ENCODE results near the gene CDKN1A.

The CDKN1A gene

DNA sequence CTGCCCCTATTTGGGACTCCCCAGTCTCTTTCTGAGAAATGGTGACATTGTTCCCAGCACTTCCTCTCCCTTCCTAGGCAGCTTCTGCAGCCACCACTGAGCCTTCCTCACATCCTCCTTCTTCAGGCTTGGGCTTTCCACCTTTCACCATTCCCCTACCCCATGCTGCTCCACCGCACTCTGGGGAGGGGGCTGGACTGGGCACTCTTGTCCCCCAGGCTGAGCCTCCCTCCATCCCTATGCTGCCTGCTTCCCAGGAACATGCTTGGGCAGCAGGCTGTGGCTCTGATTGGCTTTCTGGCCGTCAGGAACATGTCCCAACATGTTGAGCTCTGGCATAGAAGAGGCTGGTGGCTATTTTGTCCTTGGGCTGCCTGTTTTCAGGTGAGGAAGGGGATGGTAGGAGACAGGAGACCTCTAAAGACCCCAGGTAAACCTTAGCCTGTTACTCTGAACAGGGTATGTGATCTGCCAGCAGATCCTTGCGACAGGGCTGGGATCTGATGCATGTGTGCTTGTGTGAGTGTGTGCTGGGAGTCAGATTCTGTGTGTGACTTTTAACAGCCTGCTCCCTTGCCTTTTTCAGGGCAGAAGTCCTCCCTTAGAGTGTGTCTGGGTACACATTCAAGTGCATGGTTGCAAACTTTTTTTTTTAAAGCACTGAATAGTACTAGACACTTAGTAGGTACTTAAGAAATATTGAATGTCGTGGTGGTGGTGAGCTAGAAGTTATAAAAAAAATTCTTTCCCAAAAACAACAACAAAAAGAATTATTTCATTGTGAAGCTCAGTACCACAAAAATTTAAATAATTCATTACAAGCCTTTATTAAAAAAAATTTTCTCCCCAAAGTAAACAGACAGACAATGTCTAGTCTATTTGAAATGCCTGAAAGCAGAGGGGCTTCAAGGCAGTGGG is 2.1 kb upstream of the CDKN1A start:
- H3K9ac ChIP-seq (ENCODE audit: low read length), result peak overlapping the region; percentile 52
- H3K4ac ChIP-seq (ENCODE audit: low read depth, low read length), result peak overlapping the region; percentile 63
- no CpG with 5 or more reads among the region's 4 CpGs for WGBS (ENCODE audit: extremely low coverage, insufficient coverage, low lambda C conversion rate)
- no peaks in the 10 kb centered on the region for H3K79me1 ChIP-seq (ENCODE audit: low read length)
- H2BK5ac ChIP-seq (ENCODE audit: low read length), result peak overlapping the region; percentile 78
- no peak overlapping the region for H4K8ac ChIP-seq (ENCODE audit: low read depth, low read length)
- H3K4me2 ChIP-seq (ENCODE audit: low read length), result no peak overlapping the region
- H3K27me3 ChIP-seq (ENCODE audit: insufficient read depth, low read length, poor library complexity), result peaks cover 2% of the 10 kb centered on the region
- H2BK15ac ChIP-seq (replicated peaks; ENCODE audit: low read depth), result no peak overlapping the region
- H3K4me1 ChIP-seq (ENCODE audit: control insufficient read depth, low read depth, low read length), result peaks cover 3% of the 10 kb centered on the region
- peak overlapping the region; percentile 82 for H3K56ac ChIP-seq (ENCODE audit: low read length)
- no peak overlapping the region for H3K23ac ChIP-seq (ENCODE audit: low read length)
- H4K5ac ChIP-seq (ENCODE audit: low read length), result no peak overlapping the region
- no peak overlapping the region for H3K4me3 ChIP-seq (ENCODE audit: low read length)
- peak overlapping the region; percentile 46 for H3K18ac ChIP-seq (ENCODE audit: low read length)
- no peaks in the 10 kb centered on the region for H3K79me2 ChIP-seq (ENCODE audit: control insufficient read depth, insufficient read depth, low read length)
- H2BK120ac ChIP-seq (ENCODE audit: low read depth, low read length), result peak overlapping the region; percentile 8
- no peak overlapping the region for H2AK5ac ChIP-seq (ENCODE audit: low read length)
- no peaks in the 10 kb centered on the region for H3K36me3 ChIP-seq (ENCODE audit: control insufficient read depth, insufficient read depth, low read length)
- DNase-seq, result peak; percentile 45
- H3K27ac ChIP-seq (ENCODE audit: low read depth, low read length), result no peak overlapping the region

GRCh38 chr6:36677059-36677749 is 1.3 kb upstream of the CDKN1A start:
- H3K4me2 ChIP-seq (ENCODE audit: low read length), result no peak overlapping the region
- H3K4me1 ChIP-seq (ENCODE audit: control insufficient read depth, low read depth, low read length), result peaks cover 3% of the 10 kb centered on the region
- peak overlapping the region; percentile 8 for H2BK120ac ChIP-seq (ENCODE audit: low read depth, low read length)
- peak overlapping the region; percentile 92 for H3K56ac ChIP-seq (ENCODE audit: low read length)
- H3K4me3 ChIP-seq (ENCODE audit: low read length), result no peak overlapping the region
- H3K79me1 ChIP-seq (ENCODE audit: low read length), result no peaks in the 10 kb centered on the region
- H3K4ac ChIP-seq (ENCODE audit: low read depth, low read length), result peak overlapping the region; percentile 23
- H2BK5ac ChIP-seq (ENCODE audit: low read length), result peak overlapping the region; percentile 40
- H2AK5ac ChIP-seq (ENCODE audit: low read length), result no peak overlapping the region
- WGBS (ENCODE audit: extremely low coverage, insufficient coverage, low lambda C conversion rate), result no CpG with 5 or more reads among the region's 7 CpGs
- no peaks in the 10 kb centered on the region for H3K79me2 ChIP-seq (ENCODE audit: control insufficient read depth, insufficient read depth, low read length)
- H3K27ac ChIP-seq (ENCODE audit: low read depth, low read length), result peak overlapping the region; percentile 66
- peak overlapping the region; percentile 57 for H4K8ac ChIP-seq (ENCODE audit: low read depth, low read length)
- H3K27me3 ChIP-seq (ENCODE audit: insufficient read depth, low read length, poor library complexity), result peaks cover 2% of the 10 kb centered on the region
- no peak overlapping the region for H2BK15ac ChIP-seq (replicated peaks; ENCODE audit: low read depth)
- DNase-seq, result no peak
- peak overlapping the region; percentile 24 for H3K18ac ChIP-seq (ENCODE audit: low read length)
- peak overlapping the region; percentile 31 for H3K9ac ChIP-seq (ENCODE audit: low read length)
- H3K36me3 ChIP-seq (ENCODE audit: control insufficient read depth, insufficient read depth, low read length), result no peaks in the 10 kb centered on the region
- H3K23ac ChIP-seq (ENCODE audit: low read length), result no peak overlapping the region
- no peak overlapping the region for H4K5ac ChIP-seq (ENCODE audit: low read length)

GRCh38 chr6:36677753-36678487 is 594 bp upstream of the CDKN1A start:
- Histone ChIP-seq H3K56ac (ENCODE audit: low read length) (peak overlapping the region; percentile 92), H2BK5ac (ENCODE audit: low read length) (peak overlapping the region; percentile 45), H2AK5ac (ENCODE audit: low read length) (no peak overlapping the region), H3K9ac (ENCODE audit: low read length) (peak overlapping the region; percentile 86), H3K23ac (ENCODE audit: low read length) (no peak overlapping the region), H4K5ac (ENCODE audit: low read length) (peak overlapping the region; percentile 12), H3K27ac (ENCODE audit: low read depth, low read length) (peak overlapping the region; percentile 68), H3K27me3 (ENCODE audit: insufficient read depth, low read length, poor library complexity) (peaks cover 2% of the 10 kb centered on the region), H3K79me1 (ENCODE audit: low read length) (no peaks in the 10 kb centered on the region), H3K79me2 (ENCODE audit: control insufficient read depth, insufficient read depth, low read length) (no peaks in the 10 kb centered on the region), H3K4me2 (ENCODE audit: low read length) (peak overlapping the region; percentile 80), H3K18ac (ENCODE audit: low read length) (peak overlapping the region; percentile 24), H4K8ac (ENCODE audit: low read depth, low read length) (no peak overlapping the region), H3K36me3 (ENCODE audit: control insufficient read depth, insufficient read depth, low read length) (no peaks in the 10 kb centered on the region), H3K4me1 (ENCODE audit: control insufficient read depth, low read depth, low read length) (peaks cover 3% of the 10 kb centered on the region), H3K4ac (ENCODE audit: low read depth, low read length) (peak overlapping the region; percentile 77), H3K4me3 (ENCODE audit: low read length) (no peak overlapping the region), H2BK120ac (ENCODE audit: low read depth, low read length) (no peak overlapping the region), H2BK15ac (replicated peaks; ENCODE audit: low read depth) (no peak overlapping the region)
- no CpG with 5 or more reads among the region's 10 CpGs for WGBS (ENCODE audit: extremely low coverage, insufficient coverage, low lambda C conversion rate)
- no peak for DNase-seq

DNA sequence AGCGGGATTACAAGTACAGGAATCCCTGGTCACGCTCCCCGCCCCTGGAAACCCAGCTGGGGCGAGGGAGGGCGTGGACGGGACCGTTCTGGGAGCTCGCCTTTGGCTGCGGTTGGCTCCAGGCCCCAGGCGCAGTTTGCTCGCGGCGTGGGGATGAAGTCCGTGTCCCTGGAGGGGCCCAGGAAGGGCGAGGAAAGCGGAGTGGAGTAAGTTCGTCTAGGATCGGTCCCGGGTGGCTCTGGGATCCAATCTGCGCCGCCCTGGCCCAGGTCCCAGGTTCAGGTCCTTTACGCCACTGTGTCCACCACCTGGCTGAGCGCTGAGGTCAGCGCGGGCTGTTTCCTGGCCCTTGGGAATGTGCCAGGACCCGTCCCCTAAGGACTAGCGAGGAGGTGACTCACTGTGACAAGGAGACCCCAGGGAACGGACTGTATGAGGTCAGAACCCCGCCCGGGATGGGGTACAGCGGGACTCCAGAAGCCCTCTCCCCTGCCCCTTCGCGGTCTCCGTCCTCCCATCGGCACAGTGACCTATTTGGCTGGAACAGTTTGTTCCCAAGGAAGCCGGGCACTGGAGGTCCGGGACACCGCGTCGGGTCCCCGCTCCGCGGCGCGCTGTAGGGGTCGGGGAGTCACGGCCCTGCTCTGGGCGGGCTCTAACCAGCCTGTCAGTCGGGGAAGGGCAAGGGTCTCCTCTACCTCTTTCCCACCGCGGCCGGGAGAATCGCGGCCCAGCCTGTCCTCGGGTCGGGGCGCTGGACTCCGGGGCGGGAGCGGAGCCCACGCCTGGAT is 724 bp downstream of the CDKN1A start:
- Histone ChIP-seq H2AK5ac (ENCODE audit: low read length) (no peak overlapping the region), H3K36me3 (ENCODE audit: control insufficient read depth, insufficient read depth, low read length) (no peaks in the 10 kb centered on the region), H2BK120ac (ENCODE audit: low read depth, low read length) (no peak overlapping the region), H3K27ac (ENCODE audit: low read depth, low read length) (no peak overlapping the region), H3K23ac (ENCODE audit: low read length) (no peak overlapping the region), H2BK15ac (replicated peaks; ENCODE audit: low read depth) (no peak overlapping the region), H3K56ac (ENCODE audit: low read length) (peak overlapping the region; percentile 79), H2BK5ac (ENCODE audit: low read length) (no peak overlapping the region), H3K9ac (ENCODE audit: low read length) (peak overlapping the region; percentile 72), H3K27me3 (ENCODE audit: insufficient read depth, low read length, poor library complexity) (peaks cover 2% of the 10 kb centered on the region), H3K18ac (ENCODE audit: low read length) (peak overlapping the region; percentile 10), H4K5ac (ENCODE audit: low read length) (no peak overlapping the region), H3K4ac (ENCODE audit: low read depth, low read length) (no peak overlapping the region), H3K4me2 (ENCODE audit: low read length) (peak overlapping the region; percentile 74), H3K4me3 (ENCODE audit: low read length) (peak overlapping the region; percentile 28), H3K4me1 (ENCODE audit: control insufficient read depth, low read depth, low read length) (peaks cover 3% of the 10 kb centered on the region), H3K79me2 (ENCODE audit: control insufficient read depth, insufficient read depth, low read length) (no peaks in the 10 kb centered on the region), H4K8ac (ENCODE audit: low read depth, low read length) (no peak overlapping the region), H3K79me1 (ENCODE audit: low read length) (no peaks in the 10 kb centered on the region)
- WGBS (ENCODE audit: extremely low coverage, insufficient coverage, low lambda C conversion rate), result no CpG with 5 or more reads among the region's 61 CpGs
- peak; percentile 74 for DNase-seq

All from mesendoderm (in vitro differentiated cells).